Neural cell (in vitro differentiated cells): ENCODE results near the gene PHF11. TPM values are rescaled to one million over a fixed set of nuclear protein-coding genes. Genes with fewer than 3 reads are reported as not detected.

Experiments
- H2AFZ ChIP-seq: fragments of 200-600, 300-800 bp; sonication (generic), shearing (Covaris generic); 2 replicates; pipeline ENCODE4 v1.6.0; 2014; ENCODE audit warnings: low read depth, mild to moderate bottlenecking, antibody characterized with exemption, low read length, moderate library complexity
- H3F3A ChIP-seq: fragments of 200-600 bp; shearing (Covaris generic); 2 replicates; pipeline ENCODE4 v1.6.1; 2016; ENCODE audit warnings: mild to moderate bottlenecking, moderate library complexity, mixed read lengths, antibody characterized with exemption, low read length; ENCODE audit not compliant: insufficient read depth, poor library complexity, severe bottlenecking
- H3K27ac ChIP-seq: fragments of 200-600, 300-800 bp; sonication (generic), shearing (Covaris generic); 2 replicates; pipeline ENCODE4 v1.5.1; 2014; ENCODE audit warnings: mild to moderate bottlenecking, low read length, moderate library complexity
- H3K27me3 ChIP-seq: fragments of 300-800, 200-600 bp; sonication (generic), shearing (Covaris generic); 2 replicates; pipeline ENCODE4 v1.6.0; 2014; ENCODE audit warnings: mild to moderate bottlenecking, low read depth, low read length, moderate library complexity; ENCODE audit not compliant: insufficient read depth
- H3K36me3 ChIP-seq: fragments of 300-800, 200-600 bp; sonication (generic), shearing (Covaris generic); 2 replicates; pipeline ENCODE4 v1.5.1; 2014; ENCODE audit warnings: mild to moderate bottlenecking, antibody characterized with exemption, low read length, moderate library complexity; ENCODE audit not compliant: insufficient read depth
- H3K4me2 ChIP-seq: fragments of 300-800, 200-600 bp; sonication (generic), shearing (Covaris generic); 2 replicates; pipeline ENCODE4 v1.6.0; 2014; ENCODE audit warnings: mild to moderate bottlenecking, low read length
- H3K4me3 ChIP-seq: fragments of 300-800, 200-600 bp; sonication (generic), shearing (Covaris generic); 2 replicates; pipeline ENCODE4 v1.5.1; 2014; ENCODE audit warnings: mild to moderate bottlenecking, low read length, moderate library complexity
- H3K79me2 ChIP-seq: fragments of 200-600 bp; shearing (Covaris generic); replicated peaks from 2 replicates; pipeline ENCODE4 v1.6.0; 2014; ENCODE audit warnings: mild to moderate bottlenecking, low read length, moderate library complexity; ENCODE audit not compliant: insufficient read depth
- H3K9ac ChIP-seq: fragments of 300-800, 200-600 bp; sonication (generic), shearing (Covaris generic); 2 replicates; pipeline ENCODE4 v1.6.1; 2016; ENCODE audit warnings: mild to moderate bottlenecking, low read length, mixed read lengths
- H3K9me2 ChIP-seq: fragments of 200-600 bp; shearing (Covaris generic); 2 replicates; pipeline ENCODE4 v1.6.1; 2016; ENCODE audit warnings: mild to moderate bottlenecking, low read length, mixed read lengths; ENCODE audit not compliant: insufficient read depth
- H3K9me3 ChIP-seq: fragments of 200-600, 300-800 bp; sonication (generic), shearing (Covaris generic); 2 replicates; pipeline ENCODE4 v1.6.1; 2016; ENCODE audit warnings: mild to moderate bottlenecking, mixed run types, low read length, moderate library complexity, mixed read lengths
- H4K20me1 ChIP-seq: fragments of 200-600 bp; shearing (Covaris generic); 2 replicates; pipeline ENCODE4 v1.6.1; 2016; ENCODE audit warnings: mild to moderate bottlenecking, mixed run types; ENCODE audit not compliant: insufficient read depth
- EP300 ChIP-seq: fragments of 450-650 bp; conservative IDR thresholded peaks from 2 replicates; pipeline ENCODE4 v1.6.1; 2014; ENCODE audit warnings: antibody characterized with exemption, mild to moderate bottlenecking, moderate library complexity; ENCODE audit not compliant: poor library complexity, severe bottlenecking
- EZH2 ChIP-seq: fragments of 200-600, 300-800 bp; shearing (Covaris generic), sonication (generic); IDR thresholded peaks from 2 replicates; pipeline ENCODE4 v1.6.1; 2014; ENCODE audit warnings: antibody characterized with exemption, low read length, borderline replicate concordance, mild to moderate bottlenecking; ENCODE audit not compliant: insufficient read depth, poor library complexity, severe bottlenecking
- MXI1 ChIP-seq: fragments of 450-650 bp; conservative IDR thresholded peaks from 2 replicates; pipeline ENCODE4 v1.6.1; 2014; ENCODE audit warnings: antibody characterized with exemption, mild to moderate bottlenecking; ENCODE audit not compliant: poor library complexity, severe bottlenecking
- POLR2AphosphoS5 ChIP-seq: IDR thresholded peaks from 2 replicates; pipeline ENCODE4 v1.6.1; 2012
- RAD21 ChIP-seq: fragments of 450-650 bp; conservative IDR thresholded peaks from 2 replicates; pipeline ENCODE4 v1.6.1; 2014; ENCODE audit warnings: antibody characterized with exemption, mild to moderate bottlenecking, moderate library complexity
- REST ChIP-seq: IDR thresholded peaks from 2 replicates; pipeline ENCODE4 v1.6.1; 2012; ENCODE audit warnings: borderline replicate concordance
- SMC3 ChIP-seq: fragments of 450-650 bp; conservative IDR thresholded peaks from 2 replicates; pipeline ENCODE4 v1.6.1; 2014; ENCODE audit warnings: antibody characterized with exemption, mild to moderate bottlenecking, moderate library complexity; ENCODE audit not compliant: poor library complexity
- TAF1 ChIP-seq: IDR thresholded peaks from 2 replicates; pipeline ENCODE4 v1.6.1; 2012; ENCODE audit warnings: low read depth
- polyA plus RNA-seq: library from polyadenylated mRNA; depleted of rRNA; stranded (reverse); fragments of >200 nt; gene quantifications from 2 replicates; pipeline ENCODE4 v1.2.3, GENCODE V29; 2014
- TF ChIP-seq, protein P1 (sequence below): fragments of 450-650 bp; IDR thresholded peaks from 2 replicates; pipeline ENCODE4 v1.5.1; 2014; ENCODE audit warnings: antibody characterized with exemption, mild to moderate bottlenecking, moderate library complexity; ENCODE audit not compliant: poor library complexity, severe bottlenecking

Gene PHF11
- polyA plus RNA-seq, 1 donor from 2014 or later = not detected

DNA sequence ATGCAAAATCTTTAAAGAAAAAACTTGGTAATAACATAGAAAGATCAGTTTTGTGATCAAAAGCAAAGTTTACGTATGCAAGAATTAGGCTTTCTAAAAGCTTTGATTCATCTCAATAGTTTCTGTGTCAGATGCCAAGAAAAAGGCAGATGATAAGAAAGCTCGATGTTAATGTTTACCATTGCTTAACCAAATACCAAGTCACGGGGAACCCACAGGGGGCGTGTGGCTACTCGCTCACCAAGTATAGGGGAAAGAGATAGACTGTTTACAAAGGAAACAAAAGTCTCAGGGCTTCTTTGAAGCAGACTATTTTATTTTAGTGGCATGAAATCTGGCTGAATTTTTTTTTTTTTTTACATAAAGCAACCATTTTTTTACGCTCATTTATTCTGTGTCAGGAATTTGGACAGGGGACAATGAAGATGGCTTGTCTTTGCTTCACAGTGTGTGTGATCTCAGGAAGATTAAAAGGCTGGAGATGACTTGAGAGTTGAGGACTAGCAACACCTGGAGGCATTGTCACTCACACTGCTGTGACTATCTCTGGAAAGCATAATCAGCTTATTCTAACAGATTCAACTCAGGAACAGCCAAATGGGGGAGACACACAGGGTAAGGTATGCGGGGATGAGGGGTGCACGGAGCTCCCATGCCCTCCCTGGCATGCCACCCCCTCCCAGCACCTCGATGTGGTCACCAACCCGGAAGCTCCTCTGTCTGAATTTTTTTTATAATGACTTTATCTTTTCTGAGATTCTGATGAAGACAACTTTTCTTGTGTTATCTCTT is 64.7 kb downstream of the PHF11 start:
- Histone ChIP-seq H3F3A (no peaks in the 10 kb centered on the region), H3K9me2 (no peaks in the 10 kb centered on the region), H3K9me3 (no peaks in the 10 kb centered on the region), H3K4me2 (no peak overlapping the region), H3K4me3 (no peak overlapping the region), H2AFZ (no peak overlapping the region), H3K79me2 (no peaks in the 10 kb centered on the region), H3K27me3 (no peaks in the 10 kb centered on the region), H3K27ac (no peak overlapping the region), H4K20me1 (no peaks in the 10 kb centered on the region), H3K9ac (no peak overlapping the region), H3K36me3 (peaks cover 15% of the 10 kb centered on the region)
- TF ChIP-seq SMC3 (no peak), EP300 (no peak), EZH2 (no peak), TAF1 (no peak), MXI1 (no peak), RAD21 (no peak), REST (no peak), POLR2AphosphoS5 (no peak)
- TF ChIP-seq, protein P1, sequence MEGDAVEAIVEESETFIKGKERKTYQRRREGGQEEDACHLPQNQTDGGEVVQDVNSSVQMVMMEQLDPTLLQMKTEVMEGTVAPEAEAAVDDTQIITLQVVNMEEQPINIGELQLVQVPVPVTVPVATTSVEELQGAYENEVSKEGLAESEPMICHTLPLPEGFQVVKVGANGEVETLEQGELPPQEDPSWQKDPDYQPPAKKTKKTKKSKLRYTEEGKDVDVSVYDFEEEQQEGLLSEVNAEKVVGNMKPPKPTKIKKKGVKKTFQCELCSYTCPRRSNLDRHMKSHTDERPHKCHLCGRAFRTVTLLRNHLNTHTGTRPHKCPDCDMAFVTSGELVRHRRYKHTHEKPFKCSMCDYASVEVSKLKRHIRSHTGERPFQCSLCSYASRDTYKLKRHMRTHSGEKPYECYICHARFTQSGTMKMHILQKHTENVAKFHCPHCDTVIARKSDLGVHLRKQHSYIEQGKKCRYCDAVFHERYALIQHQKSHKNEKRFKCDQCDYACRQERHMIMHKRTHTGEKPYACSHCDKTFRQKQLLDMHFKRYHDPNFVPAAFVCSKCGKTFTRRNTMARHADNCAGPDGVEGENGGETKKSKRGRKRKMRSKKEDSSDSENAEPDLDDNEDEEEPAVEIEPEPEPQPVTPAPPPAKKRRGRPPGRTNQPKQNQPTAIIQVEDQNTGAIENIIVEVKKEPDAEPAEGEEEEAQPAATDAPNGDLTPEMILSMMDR = no peak

DNA sequence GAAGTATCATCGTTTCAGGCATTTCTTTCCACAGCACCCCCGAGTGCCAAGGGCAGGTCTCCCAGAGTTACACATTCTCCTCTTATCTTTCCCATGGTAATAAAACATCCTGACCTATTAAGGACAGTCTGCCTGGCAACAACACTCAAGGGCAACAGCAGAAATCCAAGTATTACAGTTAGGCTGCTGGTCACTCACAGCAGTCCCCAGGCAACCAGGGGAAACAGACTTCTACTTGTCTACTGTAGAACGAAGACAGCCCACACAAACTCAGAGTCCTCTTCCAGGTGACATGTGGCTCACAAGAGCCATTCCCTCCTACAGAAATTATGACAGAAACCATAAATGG is 65.3 kb downstream of the PHF11 start:
- Histone ChIP-seq H3K79me2 (no peaks in the 10 kb centered on the region), H3K4me3 (no peak overlapping the region), H3K27me3 (no peaks in the 10 kb centered on the region), H3F3A (no peaks in the 10 kb centered on the region), H4K20me1 (no peaks in the 10 kb centered on the region), H3K9me2 (no peaks in the 10 kb centered on the region), H3K4me2 (no peak overlapping the region), H3K27ac (no peak overlapping the region), H3K9me3 (no peaks in the 10 kb centered on the region), H2AFZ (no peak overlapping the region), H3K36me3 (peaks cover 15% of the 10 kb centered on the region), H3K9ac (no peak overlapping the region)
- no peak for TF ChIP-seq SMC3
- TF ChIP-seq, protein P1 = no peak
- TF ChIP-seq MXI1 = no peak
- no peak for TF ChIP-seq REST
- TF ChIP-seq POLR2AphosphoS5 = no peak
- TF ChIP-seq EZH2 = no peak
- TF ChIP-seq EP300 = no peak
- TF ChIP-seq RAD21 = no peak
- TF ChIP-seq TAF1 = no peak
